ENCODE results near the gene AACS. TPM values are rescaled to one million over a fixed set of nuclear protein-coding genes. Genes with fewer than 3 reads are reported as not detected.

The AACS gene
- total and polyA plus RNA-seq, 2 of the 4 experiments (the other 2 are of a cell fraction) = 22.0 to 24.9 TPM

- Histone ChIP-seq H3K9ac (ENCODE audit: low read depth, low read length) (no peak overlapping the region), H3K4me3 (ENCODE audit: insufficient read depth, low read depth, low read length) (no peak overlapping the region), H4K91ac (ENCODE audit: insufficient read depth, low read depth, low read length) (no peak overlapping the region), H3K4ac (ENCODE audit: low read depth, low read length) (no peak overlapping the region), H3K14ac (replicated peaks; ENCODE audit: low read depth, low read length) (no peak overlapping the region), H3K9me1 (ENCODE audit: insufficient read depth, low read length) (0 out of 2 replicates have a peak, but pooled peaks cover 4% of the 10 kb centered on the region), H2AK5ac (ENCODE audit: low read depth, low read length) (no peak overlapping the region), H3K36me3 (ENCODE audit: control insufficient read depth, insufficient read depth, low read length) (peaks cover 25% of the 10 kb centered on the region), H3K18ac (ENCODE audit: low read depth, low read length) (no peak overlapping the region), H2BK15ac (ENCODE audit: low read depth, low read length) (no peak overlapping the region), H3K4me2 (ENCODE audit: low read depth, low read length) (no peak overlapping the region), H3K4me1 (ENCODE audit: control insufficient read depth, insufficient read depth, low read length) (peaks cover 6% of the 10 kb centered on the region; the same call in 1 of the 2 replicates), H3K56ac (ENCODE audit: extremely low read depth, insufficient read depth, low read length) (no peak overlapping the region), H3K79me1 (ENCODE audit: low read depth in 1 of 2, low read length in 2 of 2) (no peaks in the 10 kb centered on the region), H4K8ac (ENCODE audit: low read depth in 2 of 2, low read length in 2 of 2) (no peak overlapping the region), H3K27ac (ENCODE audit: insufficient read depth, low read length) (no peak overlapping the region), H4K5ac (ENCODE audit: low read depth, low read length) (no peak overlapping the region), H2BK120ac (ENCODE audit: low read depth, low read length) (no peak overlapping the region), H4K20me1 (ENCODE audit: insufficient read depth, low read length) (no peaks in the 10 kb centered on the region), H2AK9ac (replicated peaks; ENCODE audit: low read depth, low read length, poor library complexity) (no peak overlapping the region), H2AFZ (replicated peaks; ENCODE audit: low read length, poor library complexity) (no peak overlapping the region), H3K9me3 (ENCODE audit: control insufficient read depth, insufficient read depth, low read length) (no peaks in the 10 kb centered on the region), H2BK20ac (ENCODE audit: low read depth, low read length) (no peak overlapping the region), H3K23ac (ENCODE audit: low read depth, low read length) (no peak overlapping the region), H2BK5ac (ENCODE audit: low read depth, low read length, poor library complexity, severe bottlenecking) (no peak overlapping the region), H3K27me3 (ENCODE audit: control insufficient read depth, insufficient read depth, low read length) (no peaks in the 10 kb centered on the region)
- DNase-seq (no peak), ATAC-seq (ENCODE audit: low read depth) (no peak)
- ChIA-PET POLR2A (ENCODE audit: unreplicated experiment) (no interaction called here), CTCF (no interaction called here)
- WGBS, 2 experiments (ENCODE audit: extremely low coverage in 2 of 2, insufficient read length in 1 of 2) = 97% methylated on average over 3 of the region's 8 CpGs; no CpG with 5 or more reads in 1 of the 2 experiments
- intact Hi-C loops (cut with micrococcal nuclease) (no loop called here), in situ Hi-C loops (cut with MboI; ENCODE audit: low sequenced_read_pairs) (no loop called here), dilution Hi-C loops (cut with HindIII; ENCODE audit: low sequenced_read_pairs, unreplicated experiment) (no loop called here)
- no TSS peak for BruUV-seq (replicated peaks)
- TF ChIP-seq RFX5 (IDR thresholded peaks at IDR 0.05; ENCODE audit: low read depth, low read length) (no peak), RCOR1 (IDR thresholded peaks at IDR 0.05; ENCODE audit: insufficient replicate concordance, low read length) (no peak), FOS (IDR thresholded peaks at IDR 0.05; ENCODE audit: low read depth, low read length) (no peak), POLR2A (IDR thresholded peaks at IDR 0.05; ENCODE audit: low read depth, low read length) (no peak), SMC3 (IDR thresholded peaks at IDR 0.05; ENCODE audit: low read depth, low read length) (no peak), ELK1 (IDR thresholded peaks at IDR 0.05; ENCODE audit: borderline replicate concordance, low read depth, low read length) (no peak), NFE2L2 (IDR thresholded peaks at IDR 0.05; ENCODE audit: low read depth, low read length) (no peak), MAFK (IDR thresholded peaks at IDR 0.05; ENCODE audit: low read depth, low read length) (no peak), MXI1 (IDR thresholded peaks at IDR 0.05; ENCODE audit: borderline replicate concordance, low read depth, low read length) (no peak), BHLHE40 (IDR thresholded peaks at IDR 0.05; ENCODE audit: low read depth, low read length) (no peak), RAD21 (IDR thresholded peaks at IDR 0.05; ENCODE audit: low read length) (no peak), CHD1 (IDR thresholded peaks at IDR 0.05; ENCODE audit: low read depth, low read length) (no peak), CTCF (conservative IDR thresholded peaks at IDR 0.05; ENCODE audit: low read depth, low read length) (no peak), MAZ (IDR thresholded peaks at IDR 0.05; ENCODE audit: borderline replicate concordance, low read depth, low read length) (no peak), CEBPB (IDR thresholded peaks at IDR 0.05; ENCODE audit: low read depth, low read length) (no peak)
Observed at GRCh38 chr12:125113263-125113662, 48.0 kb downstream of the AACS start.
